GM21825 (cell line): ENCODE measurements around the gene SF3A1.
A peak's percentile ranks its signal among the peaks of the same experiment; 100 is the strongest.

ENCODE experiments used
- ATAC-seq: cut with Tn5 transposase; IDR thresholded peaks from one replicate; pipeline ENCODE4 v1.9.1; 2021; ENCODE audit warnings: mild to moderate bottlenecking, moderate library complexity; ENCODE audit not compliant: unreplicated experiment

The SF3A1 gene

GRCh38 chr22:30289141-30289979, 67.3 kb downstream of the SF3A1 start, which contains the start of gene CASTOR1:
TSS of gene CASTOR1 (minus strand) at chr22:30289505. CDS start at chr22:30289497, 8 bp downstream.
- ATAC-seq = peak; percentile 55

- no peak for ATAC-seq
Observed at GRCh38 chr22:30288419-30289140, 68.1 kb downstream of the SF3A1 start.

GRCh38 chr22:30287648-30288418, 68.9 kb downstream of the SF3A1 start:
- ATAC-seq = no peak

GRCh38 chr22:30286813-30287647, 69.7 kb downstream of the SF3A1 start:
- no peak for ATAC-seq

- no peak for ATAC-seq
Observed at GRCh38 chr22:30286331-30286730, 70.4 kb downstream of the SF3A1 start.

- ATAC-seq = no peak
Observed at GRCh38 chr22:30285846-30286200, 70.9 kb downstream of the SF3A1 start.

GRCh38 chr22:30285176-30285845, 71.4 kb downstream of the SF3A1 start:
- no peak for ATAC-seq

- ATAC-seq = no peak
Observed at GRCh38 chr22:30284666-30285065, 72.0 kb downstream of the SF3A1 start.

- no peak for ATAC-seq
Observed at GRCh38 chr22:30284172-30284571, 72.5 kb downstream of the SF3A1 start.

GRCh38 chr22:30283342-30283741, 73.4 kb downstream of the SF3A1 start:
- ATAC-seq = no peak

GRCh38 chr22:30282616-30283046, 74.1 kb downstream of the SF3A1 start:
- ATAC-seq = no peak
